ENCODE measurements around the gene GPR17. TPM values are rescaled to one million over a fixed set of nuclear protein-coding genes. Genes with fewer than 3 reads are reported as not detected.

The GPR17 gene
- total RNA-seq, 2 experiments from 2014 or later, result 0.22 TPM; not detected in 1

DNA sequence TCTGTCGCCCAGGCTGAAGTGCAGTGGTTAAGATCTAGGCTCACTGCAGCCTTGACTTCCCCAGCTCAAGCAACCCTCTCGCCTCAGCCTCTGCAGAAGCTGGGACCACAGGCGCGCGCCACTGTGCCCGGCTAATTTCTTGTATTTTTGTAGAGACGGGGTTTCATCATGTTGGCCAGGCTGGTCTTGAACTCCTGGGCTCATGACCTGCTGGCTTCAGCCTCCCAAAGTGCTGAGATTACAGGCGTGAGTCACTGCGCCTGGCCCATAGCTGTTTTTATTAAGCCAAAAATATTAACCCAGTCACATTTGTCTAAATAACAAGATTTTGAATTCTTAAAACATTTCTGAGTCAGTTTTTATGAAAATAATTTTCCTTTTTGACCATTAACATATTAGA is 49.0 kb downstream of the GPR17 start:
- H3K9me2 ChIP-seq (ENCODE audit: insufficient read depth, low read length), result no peaks in the 10 kb centered on the region
- intact Hi-C loops (cut with micrococcal nuclease; ENCODE audit: unreplicated experiment), result no loop called here
- TF ChIP-seq EZH2phosphoT487 (IDR thresholded peaks at IDR 0.05; ENCODE audit: borderline replicate concordance, low read depth, low read length), result no peak
- TF ChIP-seq, protein P1, sequence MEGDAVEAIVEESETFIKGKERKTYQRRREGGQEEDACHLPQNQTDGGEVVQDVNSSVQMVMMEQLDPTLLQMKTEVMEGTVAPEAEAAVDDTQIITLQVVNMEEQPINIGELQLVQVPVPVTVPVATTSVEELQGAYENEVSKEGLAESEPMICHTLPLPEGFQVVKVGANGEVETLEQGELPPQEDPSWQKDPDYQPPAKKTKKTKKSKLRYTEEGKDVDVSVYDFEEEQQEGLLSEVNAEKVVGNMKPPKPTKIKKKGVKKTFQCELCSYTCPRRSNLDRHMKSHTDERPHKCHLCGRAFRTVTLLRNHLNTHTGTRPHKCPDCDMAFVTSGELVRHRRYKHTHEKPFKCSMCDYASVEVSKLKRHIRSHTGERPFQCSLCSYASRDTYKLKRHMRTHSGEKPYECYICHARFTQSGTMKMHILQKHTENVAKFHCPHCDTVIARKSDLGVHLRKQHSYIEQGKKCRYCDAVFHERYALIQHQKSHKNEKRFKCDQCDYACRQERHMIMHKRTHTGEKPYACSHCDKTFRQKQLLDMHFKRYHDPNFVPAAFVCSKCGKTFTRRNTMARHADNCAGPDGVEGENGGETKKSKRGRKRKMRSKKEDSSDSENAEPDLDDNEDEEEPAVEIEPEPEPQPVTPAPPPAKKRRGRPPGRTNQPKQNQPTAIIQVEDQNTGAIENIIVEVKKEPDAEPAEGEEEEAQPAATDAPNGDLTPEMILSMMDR (conservative IDR thresholded peaks at IDR 0.05; ENCODE audit: low read length), result no peak
- POLR2A ChIA-PET, result interaction anchor here (0.5 kb wide), 1 partner anchor 403 kb away, joined by 3 read pairs; no protein-coding TSS in a partner anchor
- no peak overlapping the region for H2AFZ ChIP-seq (ENCODE audit: low read length)
- no peak overlapping the region for H3K4me2 ChIP-seq (ENCODE audit: low read length)
- H3K79me2 ChIP-seq (ENCODE audit: insufficient read depth, low read depth, low read length), result no peaks in the 10 kb centered on the region
- H3K9me3 ChIP-seq (ENCODE audit: low read length), result peaks cover 19% of the 10 kb centered on the region
- H4K20me1 ChIP-seq (ENCODE audit: insufficient read depth, low read length), result no peaks in the 10 kb centered on the region
- no peak for DNase-seq (ENCODE audit: low spot score)
- H3K36me3 ChIP-seq (ENCODE audit: insufficient read depth, low read length), result no peaks in the 10 kb centered on the region
- H3K4me1 ChIP-seq (ENCODE audit: insufficient read depth, low read length, poor library complexity, severe bottlenecking), result no peaks in the 10 kb centered on the region
- CTCF ChIA-PET (ENCODE audit: unreplicated experiment), result no interaction called here
- no TSS peak for BruUV-seq (replicated peaks)
- H3K27ac ChIP-seq (ENCODE audit: low read depth, low read length, poor library complexity, severe bottlenecking), result no peak overlapping the region
- H3K4me3 ChIP-seq (ENCODE audit: low read depth, low read length, poor library complexity, severe bottlenecking), result no peak overlapping the region

DNA sequence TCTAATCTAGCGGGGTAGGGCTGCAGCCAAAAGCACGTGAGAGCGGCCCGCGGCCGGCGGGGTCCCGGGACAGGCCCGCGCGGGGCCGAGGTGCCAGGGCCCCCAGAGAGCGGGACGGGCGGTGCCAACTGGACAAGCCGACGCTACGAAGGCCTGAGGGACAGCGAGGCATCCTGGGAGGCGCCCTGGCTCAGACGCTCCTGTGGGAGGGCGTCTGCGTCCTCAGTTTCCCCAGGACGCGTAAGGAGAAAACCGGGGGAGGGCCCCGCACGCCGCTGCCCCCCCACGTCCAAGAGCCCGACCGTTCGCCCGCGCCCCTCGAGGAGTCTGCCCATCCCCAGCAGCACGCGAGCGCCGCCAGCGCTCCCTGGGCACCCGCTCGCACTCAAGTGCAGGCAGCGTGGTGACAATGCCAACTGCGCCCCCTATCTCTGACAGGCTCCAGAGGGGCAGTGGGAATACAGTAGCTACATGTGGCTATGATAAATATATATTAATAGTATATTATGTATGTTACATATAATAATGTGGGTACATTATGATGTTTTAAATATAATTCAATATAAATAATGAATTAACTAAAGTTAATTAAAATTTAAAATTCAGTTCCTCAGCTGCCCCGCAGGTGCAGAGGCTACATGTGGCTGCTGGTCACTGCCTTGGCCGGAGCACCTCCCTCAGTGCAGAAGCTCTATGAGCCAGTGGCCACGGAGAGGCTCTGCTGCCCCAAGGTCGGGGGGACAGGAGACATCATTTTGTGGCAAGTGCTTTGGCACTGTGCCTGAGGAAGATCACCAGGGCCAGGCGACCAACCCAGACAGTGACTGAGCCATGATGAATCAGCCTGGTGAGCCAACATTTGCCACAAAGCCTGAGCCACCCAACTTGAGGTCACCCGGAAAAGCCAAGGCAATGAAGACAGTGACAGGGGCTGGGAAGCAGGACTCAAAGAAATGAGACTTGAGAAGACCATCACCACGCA is 49.8 kb downstream of the GPR17 start:
- POLR2A ChIA-PET, result interaction anchor here (0.5 to 0.6 kb wide), 2 partner anchors 19 to 404 kb away, joined by 3 to 4 read pairs; no protein-coding TSS in a partner anchor
- BruUV-seq (replicated peaks), result no TSS peak
- intact Hi-C loops (cut with micrococcal nuclease; ENCODE audit: unreplicated experiment), result no loop called here
- no peak for TF ChIP-seq EZH2phosphoT487 (IDR thresholded peaks at IDR 0.05; ENCODE audit: borderline replicate concordance, low read depth, low read length)
- TF ChIP-seq, protein P1 (conservative IDR thresholded peaks at IDR 0.05; ENCODE audit: low read length), result 0 out of 2 replicates have a peak, but pooled peaks have one; percentile 24
- H3K79me2 ChIP-seq (ENCODE audit: insufficient read depth, low read depth, low read length), result no peaks in the 10 kb centered on the region
- no peaks in the 10 kb centered on the region for H3K9me2 ChIP-seq (ENCODE audit: insufficient read depth, low read length)
- no peaks in the 10 kb centered on the region for H3K36me3 ChIP-seq (ENCODE audit: insufficient read depth, low read length)
- H3K4me1 ChIP-seq (ENCODE audit: insufficient read depth, low read length, poor library complexity, severe bottlenecking), result peaks cover 8% of the 10 kb centered on the region
- no peak overlapping the region for H3K4me3 ChIP-seq (ENCODE audit: low read depth, low read length, poor library complexity, severe bottlenecking)
- no peak overlapping the region for H3K27ac ChIP-seq (ENCODE audit: low read depth, low read length, poor library complexity, severe bottlenecking)
- DNase-seq (ENCODE audit: low spot score), result no peak
- no peak overlapping the region for H3K4me2 ChIP-seq (ENCODE audit: low read length)
- peaks cover 11% of the 10 kb centered on the region for H3K9me3 ChIP-seq (ENCODE audit: low read length)
- H2AFZ ChIP-seq (ENCODE audit: low read length), result no peak overlapping the region
- CTCF ChIA-PET (ENCODE audit: unreplicated experiment), result no interaction called here
- no peaks in the 10 kb centered on the region for H4K20me1 ChIP-seq (ENCODE audit: insufficient read depth, low read length)

Data from OCI-LY7 (cell line).